DND-41 (cell line): ENCODE results near the gene CLDN6.

Experiments
- ATAC-seq: fragments of 200-7000 bp; cut with Tn5 transposase; 3 replicates; pipeline ENCODE4 v1.9.1; 2021; ENCODE audit warnings: low read depth; ENCODE audit not compliant: insufficient read depth
- DNase-seq: peaks from one replicate; pipeline ENCODE4 v3.0.0-alpha.2; 2020
- H2AFZ ChIP-seq: 2 replicates; pipeline ENCODE4 v1.6.0; 2012; ENCODE audit warnings: low read depth, low read length
- H3K27ac ChIP-seq: 2 replicates; pipeline ENCODE4 v1.5.1; 2012; ENCODE audit warnings: low read length, inconsistent platforms
- H3K27me3 ChIP-seq: fragments of 200-600 bp; sonication (generic); 2 replicates; pipeline ENCODE4 v1.6.0; 2012; ENCODE audit warnings: low read length, mild to moderate bottlenecking, inconsistent platforms; ENCODE audit not compliant: insufficient read depth, poor library complexity
- H3K36me3 ChIP-seq: 2 replicates; pipeline ENCODE4 v1.5.1; 2012; ENCODE audit warnings: low read length, inconsistent platforms; ENCODE audit not compliant: insufficient read depth
- H3K4me1 ChIP-seq: 2 replicates; pipeline ENCODE4 v1.5.1; 2012; ENCODE audit warnings: mild to moderate bottlenecking, low read length; ENCODE audit not compliant: insufficient read depth
- H3K4me2 ChIP-seq: 2 replicates; pipeline ENCODE4 v1.6.0; 2012; ENCODE audit warnings: mild to moderate bottlenecking, moderate library complexity, low read length, inconsistent platforms; ENCODE audit not compliant: insufficient read depth
- H3K4me3 ChIP-seq, 2 experiments: fragments of 200-600 bp in 1 of 2; shearing (Covaris generic) in 1 of 2; 2 replicates each; pipeline ENCODE4 v1.5.1; 2012 to 2016; ENCODE audit warnings: inconsistent platforms in 2 of 2, low read length in 2 of 2, mild to moderate bottlenecking in 2 of 2, low read depth in 1 of 2, moderate library complexity in 1 of 2
- H3K79me2 ChIP-seq: 2 replicates; pipeline ENCODE4 v1.6.0; 2012; ENCODE audit warnings: low read length, inconsistent platforms; ENCODE audit not compliant: insufficient read depth
- H3K9ac ChIP-seq: 2 replicates; pipeline ENCODE4 v1.6.0; 2012; ENCODE audit warnings: low read depth, mild to moderate bottlenecking, inconsistent platforms, low read length, moderate library complexity
- H3K9me3 ChIP-seq: 2 replicates; pipeline ENCODE4 v1.5.1; 2012; ENCODE audit warnings: low read length, moderate library complexity, mild to moderate bottlenecking, inconsistent platforms; ENCODE audit not compliant: insufficient read depth, severe bottlenecking
- H4K20me1 ChIP-seq: 2 replicates; pipeline ENCODE4 v1.6.0; 2012; ENCODE audit warnings: low read length; ENCODE audit not compliant: insufficient read depth
- EZH2 ChIP-seq: IDR thresholded peaks from 3 replicates; pipeline ENCODE4 v1.6.1; 2012; ENCODE audit warnings: borderline replicate concordance, low read depth, mild to moderate bottlenecking, moderate library complexity, low read length, inconsistent platforms; ENCODE audit not compliant: severe bottlenecking
- TF ChIP-seq, protein P1 (sequence below): IDR thresholded peaks from 2 replicates; pipeline ENCODE4 v1.5.1; 2012; ENCODE audit warnings: borderline replicate concordance, low read length, moderate library complexity, mild to moderate bottlenecking; ENCODE audit not compliant: poor library complexity, severe bottlenecking; ENCODE audit errors: extremely low read depth

The CLDN6 gene

DNA sequence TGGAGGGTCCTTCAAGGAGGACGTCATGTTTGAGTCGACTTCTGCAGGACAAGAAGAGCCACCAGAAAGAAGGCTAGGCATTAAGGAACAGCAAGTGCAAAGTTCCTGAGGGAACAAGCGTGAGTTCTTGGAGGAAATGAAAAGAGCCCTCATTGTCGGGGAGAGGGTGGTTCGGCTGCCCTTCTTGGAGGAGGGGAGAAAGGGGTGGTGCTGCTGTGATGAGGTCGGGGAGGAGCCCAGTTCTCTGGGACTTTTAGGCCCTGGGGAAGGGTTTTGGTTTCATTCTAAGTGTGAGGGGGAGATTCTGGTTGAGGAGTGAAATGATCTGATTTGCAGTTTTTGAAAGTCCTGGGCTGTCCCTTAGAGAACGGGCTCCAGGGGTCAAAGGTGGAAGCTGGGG is 14.6 kb upstream of the CLDN6 start:
- Histone ChIP-seq H3K4me1 (0 out of 2 replicates have a peak, but pooled peaks cover 2% of the 10 kb centered on the region), H3K9ac (no peak overlapping the region), H3K36me3 (no peaks in the 10 kb centered on the region; the same call in 1 of the 2 replicates), H3K9me3 (no peaks in the 10 kb centered on the region), H3K4me2 (no peak overlapping the region), H3K27me3 (peaks cover 11% of the 10 kb centered on the region), H2AFZ (no peak overlapping the region), H3K27ac (no peak overlapping the region), H4K20me1 (peaks cover 6% of the 10 kb centered on the region), H3K4me3 (no peak overlapping the region), H3K79me2 (no peaks in the 10 kb centered on the region)
- no peak for TF ChIP-seq EZH2
- TF ChIP-seq, protein P1, sequence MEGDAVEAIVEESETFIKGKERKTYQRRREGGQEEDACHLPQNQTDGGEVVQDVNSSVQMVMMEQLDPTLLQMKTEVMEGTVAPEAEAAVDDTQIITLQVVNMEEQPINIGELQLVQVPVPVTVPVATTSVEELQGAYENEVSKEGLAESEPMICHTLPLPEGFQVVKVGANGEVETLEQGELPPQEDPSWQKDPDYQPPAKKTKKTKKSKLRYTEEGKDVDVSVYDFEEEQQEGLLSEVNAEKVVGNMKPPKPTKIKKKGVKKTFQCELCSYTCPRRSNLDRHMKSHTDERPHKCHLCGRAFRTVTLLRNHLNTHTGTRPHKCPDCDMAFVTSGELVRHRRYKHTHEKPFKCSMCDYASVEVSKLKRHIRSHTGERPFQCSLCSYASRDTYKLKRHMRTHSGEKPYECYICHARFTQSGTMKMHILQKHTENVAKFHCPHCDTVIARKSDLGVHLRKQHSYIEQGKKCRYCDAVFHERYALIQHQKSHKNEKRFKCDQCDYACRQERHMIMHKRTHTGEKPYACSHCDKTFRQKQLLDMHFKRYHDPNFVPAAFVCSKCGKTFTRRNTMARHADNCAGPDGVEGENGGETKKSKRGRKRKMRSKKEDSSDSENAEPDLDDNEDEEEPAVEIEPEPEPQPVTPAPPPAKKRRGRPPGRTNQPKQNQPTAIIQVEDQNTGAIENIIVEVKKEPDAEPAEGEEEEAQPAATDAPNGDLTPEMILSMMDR, result no peak
- DNase-seq, result no peak
- no peak for ATAC-seq

GRCh38 chr16:3030222-3031212 is 12.5 kb upstream of the CLDN6 start:
- peaks cover 5% of the 10 kb centered on the region; the same call in 1 of the 2 replicates for H3K4me1 ChIP-seq
- ATAC-seq, result no peak
- H3K9ac ChIP-seq, result no peak overlapping the region
- H3K27me3 ChIP-seq, result peaks cover 2% of the 10 kb centered on the region
- H3K4me2 ChIP-seq, result no peak overlapping the region
- no peak overlapping the region for H3K27ac ChIP-seq
- H4K20me1 ChIP-seq, result peaks cover 18% of the 10 kb centered on the region
- DNase-seq, result no peak
- H3K79me2 ChIP-seq, result no peaks in the 10 kb centered on the region; the same call in 1 of the 2 replicates
- H3K4me3 ChIP-seq, result no peak overlapping the region
- no peak overlapping the region for H2AFZ ChIP-seq
- no peaks in the 10 kb centered on the region for H3K9me3 ChIP-seq
- no peak for TF ChIP-seq EZH2
- TF ChIP-seq, protein P1, result no peak
- H3K36me3 ChIP-seq, result peaks cover 19% of the 10 kb centered on the region

- H3K27ac ChIP-seq, result no peak overlapping the region
- ATAC-seq (no peak), DNase-seq (no peak)
- H2AFZ ChIP-seq, result no peak overlapping the region
- no peak overlapping the region for H3K4me3 ChIP-seq
- H3K4me2 ChIP-seq, result no peak overlapping the region
- H3K4me1 ChIP-seq, result peaks cover 14% of the 10 kb centered on the region
- no peaks in the 10 kb centered on the region for H3K27me3 ChIP-seq
- peaks cover 22% of the 10 kb centered on the region for H3K36me3 ChIP-seq
- H3K9ac ChIP-seq, result no peak overlapping the region
- H4K20me1 ChIP-seq, result peaks cover 22% of the 10 kb centered on the region
- TF ChIP-seq EZH2, result no peak
- TF ChIP-seq, protein P1, result no peak
- peaks cover 8% of the 10 kb centered on the region for H3K79me2 ChIP-seq
- no peaks in the 10 kb centered on the region for H3K9me3 ChIP-seq
These were observed 11.7 kb upstream of the CLDN6 start for GRCh38 chr16:3029491-3030221.
